HG03565 (cell line): ENCODE data around the gene MAD1L1.

Experiments
- ATAC-seq: cut with Tn5 transposase; IDR thresholded peaks from one replicate; pipeline ENCODE4 v1.9.1; 2021; ENCODE audit warnings: mild to moderate bottlenecking, moderate library complexity; ENCODE audit not compliant: unreplicated experiment

Gene MAD1L1

GRCh38 chr7:2051707-2052656 is 180.8 kb downstream of the MAD1L1 start:
- no peak for ATAC-seq

GRCh38 chr7:2050511-2050866 is 182.3 kb downstream of the MAD1L1 start:
- ATAC-seq, result no peak

- ATAC-seq, result no peak
These were observed 182.8 kb downstream of the MAD1L1 start for GRCh38 chr7:2049782-2050510.

GRCh38 chr7:2049111-2049781 is 183.5 kb downstream of the MAD1L1 start:
- ATAC-seq, result no peak

GRCh38 chr7:2048531-2048930 is 184.2 kb downstream of the MAD1L1 start:
- no peak for ATAC-seq

GRCh38 chr7:2048006-2048405 is 184.7 kb downstream of the MAD1L1 start:
- no peak for ATAC-seq

GRCh38 chr7:2046581-2047565 is 185.9 kb downstream of the MAD1L1 start:
- ATAC-seq, result no peak

- ATAC-seq, result no peak
These were observed 187.0 kb downstream of the MAD1L1 start for GRCh38 chr7:2045559-2046405.

DNA sequence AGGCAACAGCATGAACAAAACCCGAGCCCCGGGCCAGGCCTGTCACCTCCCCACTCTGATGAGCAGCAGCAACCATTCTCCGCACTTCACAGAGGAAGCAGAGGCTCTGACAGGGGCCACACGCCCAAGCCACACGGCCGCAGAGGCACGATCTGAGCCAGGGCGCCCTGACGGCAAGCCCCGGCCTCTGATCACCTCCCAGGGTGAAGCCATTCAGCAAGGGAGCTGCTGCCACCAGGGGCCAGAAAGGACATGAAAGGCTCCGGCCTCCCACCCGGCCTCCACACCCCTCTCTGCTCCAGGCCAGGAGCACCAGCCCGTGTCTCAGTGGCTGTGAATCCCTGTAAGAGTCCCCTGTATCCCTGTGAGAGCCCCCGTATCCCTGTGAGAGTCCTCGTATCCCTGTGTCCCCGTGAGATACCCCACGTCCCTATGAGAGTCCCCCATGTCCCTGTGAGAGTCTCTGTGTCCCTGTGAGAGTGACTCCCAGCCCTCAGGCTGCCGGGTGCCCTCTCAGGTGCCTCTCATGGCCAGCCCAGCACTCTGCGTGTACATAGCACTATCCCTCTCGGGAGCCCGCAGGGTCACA is 187.8 kb downstream of the MAD1L1 start:
- ATAC-seq, result no peak

DNA sequence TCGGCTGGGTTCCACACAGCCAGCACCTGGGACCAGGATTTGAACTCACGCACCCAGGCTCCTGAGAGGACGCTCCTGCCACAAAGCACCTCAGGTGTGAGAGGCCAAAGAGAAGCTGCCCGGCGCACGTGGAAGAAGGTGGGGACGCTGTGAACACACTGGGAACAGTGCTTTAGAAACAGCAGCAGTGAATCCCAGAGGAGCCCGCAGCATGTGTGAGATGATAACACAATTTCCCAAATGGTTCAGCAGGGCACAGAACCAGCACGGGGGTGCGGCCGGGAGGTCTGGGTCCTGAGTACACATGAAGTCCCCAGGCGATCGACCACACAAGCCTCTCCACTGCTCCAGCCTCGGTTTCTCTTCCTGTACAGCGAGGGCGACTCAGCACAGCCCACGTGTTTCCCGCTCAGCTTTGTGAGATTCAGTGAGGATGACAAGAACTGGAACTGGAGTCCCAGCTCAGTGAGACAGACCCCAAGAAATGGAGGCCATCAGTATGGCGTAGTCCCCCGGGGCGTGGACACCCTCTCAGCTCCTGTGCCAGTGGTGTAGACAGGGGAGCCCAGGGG is 188.3 kb downstream of the MAD1L1 start:
- no peak for ATAC-seq

DNA sequence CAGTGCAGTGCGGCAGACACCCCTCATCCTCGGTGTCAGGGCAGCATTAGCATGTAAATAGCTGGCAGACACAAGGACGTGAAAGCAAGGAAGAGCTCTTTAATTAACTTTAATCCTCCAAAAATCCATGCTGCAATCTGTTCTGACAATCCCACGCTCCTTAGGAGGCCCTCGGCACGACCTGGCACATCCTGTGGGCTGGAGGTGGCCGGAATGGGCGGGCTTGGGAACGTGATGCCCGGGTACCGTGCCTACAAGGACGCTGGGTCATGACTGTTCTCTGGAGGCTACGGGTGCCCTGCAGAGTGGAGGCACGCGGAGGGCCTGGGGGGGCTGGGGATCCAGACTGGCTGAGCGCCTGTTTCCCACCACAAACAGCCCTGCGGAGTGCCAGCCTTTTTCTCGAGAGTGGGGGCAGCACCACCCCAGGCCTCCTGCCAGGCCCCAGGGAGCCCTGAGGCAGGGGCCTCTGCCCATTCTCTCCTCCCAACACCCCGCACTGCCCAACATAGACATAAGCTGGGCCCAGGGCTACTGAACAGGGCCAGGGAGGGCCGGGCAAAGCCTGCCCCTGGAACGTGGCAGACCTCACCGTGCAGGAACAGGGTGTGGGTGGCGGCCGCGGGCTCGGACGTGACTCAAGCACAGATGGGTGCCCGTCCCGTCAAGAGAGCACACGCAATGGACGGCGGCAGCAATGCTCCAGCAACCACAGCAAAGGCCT is 189.3 kb downstream of the MAD1L1 start:
- ATAC-seq, result no peak

GRCh38 chr7:2042650-2043049 is 190.1 kb downstream of the MAD1L1 start:
- no peak for ATAC-seq

- ATAC-seq, result no peak
These were observed 191.0 kb downstream of the MAD1L1 start for GRCh38 chr7:2041496-2042367.

GRCh38 chr7:2040893-2041270 is 191.9 kb downstream of the MAD1L1 start:
- no peak for ATAC-seq

GRCh38 chr7:2040201-2040892 is 192.4 kb downstream of the MAD1L1 start:
- ATAC-seq, result no peak

GRCh38 chr7:2038931-2039728 is 193.6 kb downstream of the MAD1L1 start:
- ATAC-seq, result no peak
